HepG2 (cell line): ENCODE results near the gene OSBPL10. TPM values are rescaled to one million over a fixed set of nuclear protein-coding genes. Genes with fewer than 3 reads are reported as not detected.

Experiments used
- ATF3 ChIP-seq: sonication (generic); formaldehyde crosslinking; IDR thresholded peaks from 2 replicates; pipeline ENCODE4 v1.4.0; 2020; ENCODE audit warnings: missing genetic modification reagents
- EHMT2 ChIP-seq: fragments of 200-600 bp; sonication (generic); IDR thresholded peaks from 2 replicates; pipeline ENCODE4 v1.7.0; 2017; ENCODE audit warnings: antibody characterized with exemption, low read depth, low read length, borderline replicate concordance
- GABPB1 ChIP-seq: IDR thresholded peaks from 2 replicates; pipeline ENCODE4 v1.6.1; 2016; ENCODE audit warnings: mild to moderate bottlenecking, missing genetic modification reagents, moderate library complexity, missing compliant biosample characterization
- NR2C2 ChIP-seq: sonication (generic); formaldehyde crosslinking; IDR thresholded peaks from 2 replicates; pipeline ENCODE4 v1.4.0; 2020; ENCODE audit warnings: missing genetic modification reagents, mild to moderate bottlenecking, moderate library complexity, borderline replicate concordance
- ZNF674 ChIP-seq: sonication (generic); formaldehyde crosslinking; IDR thresholded peaks from 2 replicates; pipeline ENCODE4 v1.5.0; 2020; ENCODE audit warnings: low read depth, mild to moderate bottlenecking, missing genetic modification reagents
- ZNF747 ChIP-seq: sonication (generic); formaldehyde crosslinking; IDR thresholded peaks from 2 replicates; pipeline ENCODE4 v1.8.1; 2023; ENCODE audit warnings: missing genetic modification reagents, mild to moderate bottlenecking, borderline replicate concordance
- ZSCAN20 ChIP-seq: sonication (generic); formaldehyde crosslinking; IDR thresholded peaks from 2 replicates; pipeline ENCODE4 v1.4.0; 2020; ENCODE audit warnings: missing genetic modification reagents, mild to moderate bottlenecking, borderline replicate concordance
- polyA plus RNA-seq, 8 experiments: library from polyadenylated mRNA; depleted of rRNA in 3 of 8; stranded (reverse) in 7 of 8; unstranded in 1 of 8; fragments of >200 nt; fragmentation: Illumina TruSeq in 4 of 8; extraction: Trizol in 4 of 8; gene quantifications; 2 replicates each; pipeline versions ENCODE4 v1.2.1 to v1.2.3, GENCODE V29; 2011 to 2016; ENCODE audit warnings: low read depth in 4 of 8, missing spikeins in 1 of 8, mixed read lengths in 1 of 8; ENCODE audit not compliant: insufficient read depth in 1 of 8
- total RNA-seq, 5 experiments: library from RNA; depleted of rRNA; stranded (reverse); fragments of >200 nt; fragmentation: Illumina TruSeq; extraction: Trizol; gene quantifications; 2 replicates each; pipeline ENCODE4 v1.2.3, GENCODE V29; 2016; ENCODE audit warnings: low read depth in 1 of 5
- TF ChIP-seq, protein P1 (sequence below), 2 experiments: sonication (generic) in 1 of 2; formaldehyde crosslinking in 1 of 2; IDR thresholded peaks; 2 replicates each; pipeline versions ENCODE4 v1.6.1 to v1.9.0; 2014 to 2022; ENCODE audit warnings: antibody characterized with exemption in 1 of 2, borderline replicate concordance in 1 of 2, inconsistent platforms in 1 of 2, low read depth in 1 of 2, missing genetic modification reagents in 1 of 2
- TF ChIP-seq, protein P2 (sequence below): conservative IDR thresholded peaks from 2 replicates; pipeline ENCODE4 v1.6.1; 2018; ENCODE audit warnings: missing genetic modification reagents

The OSBPL10 gene
- total and polyA plus RNA-seq, 2 of the 13 experiments (the other 11 are each of a cell fraction or from before 2014, with no cell fraction given): 10.3 to 28.6 TPM

DNA sequence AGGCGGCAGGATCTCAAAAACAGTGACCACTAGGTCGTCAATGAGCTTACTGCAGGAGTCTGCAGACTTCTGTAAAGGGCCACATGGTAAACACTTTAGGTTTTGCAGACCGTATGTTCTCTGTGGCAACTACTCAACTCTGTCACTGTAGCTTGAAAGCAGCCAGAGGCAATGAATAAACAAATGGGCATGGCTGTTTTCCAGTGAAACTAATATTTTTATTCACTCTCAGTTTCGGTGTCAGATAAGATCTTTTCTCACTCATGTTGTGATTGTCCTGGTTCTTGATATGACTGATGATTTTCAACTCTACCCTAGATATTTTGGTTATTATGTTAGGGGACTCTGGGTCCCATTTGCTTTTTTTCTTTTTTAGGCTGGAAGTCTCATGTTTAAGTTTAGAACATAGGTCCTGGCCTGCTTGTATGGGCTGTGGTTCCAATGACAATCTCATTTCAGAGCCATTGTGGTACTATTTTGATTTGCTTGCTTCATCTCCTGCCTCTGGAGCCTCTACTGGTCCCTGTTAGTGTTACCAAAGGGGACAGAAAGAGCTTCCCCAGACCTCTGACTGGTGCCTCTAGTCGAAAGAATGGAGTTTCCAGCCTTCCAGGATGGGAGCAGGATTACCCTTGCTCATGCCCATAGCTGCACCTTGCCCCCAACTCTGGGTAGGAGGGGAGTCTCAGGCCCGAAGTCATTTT lies 226.3 kb downstream of the OSBPL10 start (continued):
- TF ChIP-seq, protein P1, sequence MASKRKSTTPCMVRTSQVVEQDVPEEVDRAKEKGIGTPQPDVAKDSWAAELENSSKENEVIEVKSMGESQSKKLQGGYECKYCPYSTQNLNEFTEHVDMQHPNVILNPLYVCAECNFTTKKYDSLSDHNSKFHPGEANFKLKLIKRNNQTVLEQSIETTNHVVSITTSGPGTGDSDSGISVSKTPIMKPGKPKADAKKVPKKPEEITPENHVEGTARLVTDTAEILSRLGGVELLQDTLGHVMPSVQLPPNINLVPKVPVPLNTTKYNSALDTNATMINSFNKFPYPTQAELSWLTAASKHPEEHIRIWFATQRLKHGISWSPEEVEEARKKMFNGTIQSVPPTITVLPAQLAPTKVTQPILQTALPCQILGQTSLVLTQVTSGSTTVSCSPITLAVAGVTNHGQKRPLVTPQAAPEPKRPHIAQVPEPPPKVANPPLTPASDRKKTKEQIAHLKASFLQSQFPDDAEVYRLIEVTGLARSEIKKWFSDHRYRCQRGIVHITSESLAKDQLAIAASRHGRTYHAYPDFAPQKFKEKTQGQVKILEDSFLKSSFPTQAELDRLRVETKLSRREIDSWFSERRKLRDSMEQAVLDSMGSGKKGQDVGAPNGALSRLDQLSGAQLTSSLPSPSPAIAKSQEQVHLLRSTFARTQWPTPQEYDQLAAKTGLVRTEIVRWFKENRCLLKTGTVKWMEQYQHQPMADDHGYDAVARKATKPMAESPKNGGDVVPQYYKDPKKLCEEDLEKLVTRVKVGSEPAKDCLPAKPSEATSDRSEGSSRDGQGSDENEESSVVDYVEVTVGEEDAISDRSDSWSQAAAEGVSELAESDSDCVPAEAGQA (IDR thresholded peaks at IDR 0.05; ENCODE audit: low read depth): no peak
- TF ChIP-seq, protein P1 (CRISPR knock-in tag; IDR thresholded peaks at IDR 0.05; ENCODE audit: borderline replicate concordance): no peak
- TF ChIP-seq, protein P2, sequence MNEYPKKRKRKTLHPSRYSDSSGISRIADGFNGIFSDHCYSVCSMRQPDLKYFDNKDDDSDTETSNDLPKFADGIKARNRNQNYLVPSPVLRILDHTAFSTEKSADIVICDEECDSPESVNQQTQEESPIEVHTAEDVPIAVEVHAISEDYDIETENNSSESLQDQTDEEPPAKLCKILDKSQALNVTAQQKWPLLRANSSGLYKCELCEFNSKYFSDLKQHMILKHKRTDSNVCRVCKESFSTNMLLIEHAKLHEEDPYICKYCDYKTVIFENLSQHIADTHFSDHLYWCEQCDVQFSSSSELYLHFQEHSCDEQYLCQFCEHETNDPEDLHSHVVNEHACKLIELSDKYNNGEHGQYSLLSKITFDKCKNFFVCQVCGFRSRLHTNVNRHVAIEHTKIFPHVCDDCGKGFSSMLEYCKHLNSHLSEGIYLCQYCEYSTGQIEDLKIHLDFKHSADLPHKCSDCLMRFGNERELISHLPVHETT (CRISPR knock-in tag): no peak
- no peak for TF ChIP-seq NR2C2
- no peak for TF ChIP-seq ZNF674 (CRISPR knock-in tag)
- no peak for TF ChIP-seq ZNF747 (CRISPR knock-in tag)
- TF ChIP-seq EHMT2: no peak
- TF ChIP-seq ZSCAN20 (CRISPR knock-in tag): no peak
- TF ChIP-seq ATF3 (CRISPR knock-in tag): no peak
- TF ChIP-seq GABPB1 (CRISPR knock-in tag): no peak
